Bronchial epithelial cell (primary cell): ENCODE data around the gene GUCY2D. TPM values are rescaled to one million over a fixed set of nuclear protein-coding genes. Genes with fewer than 3 reads are reported as not detected.

Experiments used
- DNase-seq: peaks from one replicate; pipeline ENCODE4 v3.0.0-alpha.2; 2010; ENCODE audit warnings: low read depth
- FAIRE-seq: peaks from 2 replicates; lab custom pipeline; 2011; peaks lifted over from hg19 to GRCh38; lab: Jason Lieb, UNC
- H3K27me3 ChIP-seq: 2 replicates; pipeline ENCODE4 v1.5.1; 2011; ENCODE audit warnings: low read length; ENCODE audit not compliant: control insufficient read depth, insufficient read depth
- H3K36me3 ChIP-seq: 2 replicates; pipeline ENCODE4 v1.5.1; 2011; ENCODE audit warnings: low read length; ENCODE audit not compliant: control insufficient read depth, insufficient read depth
- H3K4me3 ChIP-seq: 2 replicates; pipeline ENCODE4 v1.5.1; 2011; ENCODE audit warnings: mild to moderate bottlenecking, low read depth, low read length, control low read depth
- total RNA-seq: library from RNA; depleted of rRNA; stranded (reverse); fragments of >200 nt; gene quantifications from 2 replicates; pipeline ENCODE4 v1.2.1, GENCODE V29; 2014
- TF ChIP-seq, protein P1 (sequence below): IDR thresholded peaks from 2 replicates; pipeline ENCODE4 v1.5.1; 2011; ENCODE audit warnings: mild to moderate bottlenecking, moderate library complexity, low read length, control low read depth, inconsistent platforms; ENCODE audit not compliant: insufficient read depth, severe bottlenecking

The GUCY2D gene
- total RNA-seq, 1 donor from 2014 or later: not detected

DNA sequence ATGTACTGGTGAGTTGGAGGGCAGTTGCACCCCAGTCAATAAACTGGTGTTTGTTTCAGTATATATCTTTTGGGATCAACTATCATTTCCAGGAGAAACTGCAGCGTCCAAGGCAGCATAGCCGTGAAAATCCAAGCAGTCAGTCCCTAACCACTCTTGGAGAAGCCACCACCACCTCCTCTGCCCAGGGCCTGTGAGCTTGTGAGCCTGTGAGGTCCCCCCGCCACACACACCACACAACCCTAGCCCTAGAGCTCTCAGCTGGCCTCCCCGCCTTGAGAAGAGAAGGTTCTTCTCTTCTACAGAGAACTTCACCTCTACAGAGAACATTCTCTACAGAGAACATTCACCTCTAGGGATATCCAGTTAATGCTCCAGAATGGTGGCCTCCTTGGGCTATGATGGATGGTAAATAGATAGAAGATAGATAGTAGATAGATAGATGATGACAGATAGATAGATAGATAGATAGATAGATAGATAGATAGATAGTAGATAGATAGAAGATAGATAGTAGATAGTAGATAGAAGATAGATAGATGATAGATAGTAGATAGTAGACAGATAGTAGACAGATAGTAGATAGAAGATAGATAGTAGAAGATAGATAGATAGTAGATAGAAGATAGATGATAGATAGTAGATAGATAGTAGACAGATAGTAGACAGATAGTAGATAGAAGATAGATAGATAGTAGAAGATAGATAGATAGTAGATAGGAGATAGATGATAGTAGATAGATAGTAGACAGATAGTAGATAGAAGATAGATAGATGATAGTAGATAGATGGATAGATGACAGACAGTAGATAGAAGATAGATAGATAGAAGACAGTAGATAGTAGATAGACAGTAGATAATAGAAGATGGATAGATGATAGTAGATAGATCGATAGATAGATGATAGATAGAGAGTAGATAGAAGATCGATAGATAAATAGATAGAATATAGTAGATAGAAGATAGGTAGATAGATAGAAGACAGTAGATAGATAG, 50.1 kb downstream of the GUCY2D start:
- DNase-seq (no peak), FAIRE-seq (no peak)
- Histone ChIP-seq H3K4me3 (no peak overlapping the region), H3K27me3 (no peaks in the 10 kb centered on the region), H3K36me3 (peaks cover 1% of the 10 kb centered on the region)
- TF ChIP-seq, protein P1, sequence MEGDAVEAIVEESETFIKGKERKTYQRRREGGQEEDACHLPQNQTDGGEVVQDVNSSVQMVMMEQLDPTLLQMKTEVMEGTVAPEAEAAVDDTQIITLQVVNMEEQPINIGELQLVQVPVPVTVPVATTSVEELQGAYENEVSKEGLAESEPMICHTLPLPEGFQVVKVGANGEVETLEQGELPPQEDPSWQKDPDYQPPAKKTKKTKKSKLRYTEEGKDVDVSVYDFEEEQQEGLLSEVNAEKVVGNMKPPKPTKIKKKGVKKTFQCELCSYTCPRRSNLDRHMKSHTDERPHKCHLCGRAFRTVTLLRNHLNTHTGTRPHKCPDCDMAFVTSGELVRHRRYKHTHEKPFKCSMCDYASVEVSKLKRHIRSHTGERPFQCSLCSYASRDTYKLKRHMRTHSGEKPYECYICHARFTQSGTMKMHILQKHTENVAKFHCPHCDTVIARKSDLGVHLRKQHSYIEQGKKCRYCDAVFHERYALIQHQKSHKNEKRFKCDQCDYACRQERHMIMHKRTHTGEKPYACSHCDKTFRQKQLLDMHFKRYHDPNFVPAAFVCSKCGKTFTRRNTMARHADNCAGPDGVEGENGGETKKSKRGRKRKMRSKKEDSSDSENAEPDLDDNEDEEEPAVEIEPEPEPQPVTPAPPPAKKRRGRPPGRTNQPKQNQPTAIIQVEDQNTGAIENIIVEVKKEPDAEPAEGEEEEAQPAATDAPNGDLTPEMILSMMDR: no peak

DNA sequence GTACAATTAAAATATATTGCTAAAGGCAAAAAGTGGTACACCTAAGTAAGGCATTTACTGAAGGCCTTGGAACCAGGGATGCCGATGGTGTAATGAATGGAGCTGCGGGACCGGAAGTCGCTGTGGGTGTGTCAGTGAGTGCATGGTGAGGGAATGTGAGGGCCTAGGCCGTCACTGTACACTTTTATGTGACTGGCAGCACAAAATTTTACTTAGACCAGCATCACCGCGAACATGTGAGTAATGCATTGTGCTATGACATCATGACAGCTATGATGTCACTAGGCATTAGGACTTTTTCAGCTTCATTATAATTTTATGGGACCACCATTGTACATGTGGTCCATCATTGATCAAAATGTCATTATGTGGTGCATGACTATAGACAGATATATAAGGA, 51.2 kb downstream of the GUCY2D start:
- no peaks in the 10 kb centered on the region for H3K36me3 ChIP-seq
- TF ChIP-seq, protein P1: no peak
- no peak overlapping the region for H3K4me3 ChIP-seq
- DNase-seq: no peak
- no peaks in the 10 kb centered on the region for H3K27me3 ChIP-seq
- no peak for FAIRE-seq

DNA sequence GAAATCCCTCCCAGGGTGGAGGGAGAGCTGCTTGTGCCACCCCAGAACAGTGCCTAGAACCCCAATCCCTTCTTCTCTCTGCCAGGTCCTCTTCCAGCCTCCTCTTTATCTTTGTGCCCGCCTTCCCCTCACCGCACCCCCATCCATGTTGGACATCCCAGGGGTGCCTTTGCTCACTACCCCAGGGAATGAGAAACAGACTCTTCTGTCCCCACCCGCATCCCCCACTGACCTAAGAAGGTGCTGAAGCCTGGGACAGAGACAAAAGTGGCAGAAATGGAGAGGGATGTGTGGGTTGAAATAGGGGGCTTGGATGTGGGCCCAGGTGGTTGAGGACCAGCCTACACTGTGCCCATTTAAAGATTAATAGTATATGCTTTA, 53.4 kb downstream of the GUCY2D start:
- FAIRE-seq (no peak), DNase-seq (no peak)
- H3K27me3 ChIP-seq: no peaks in the 10 kb centered on the region
- H3K36me3 ChIP-seq: no peaks in the 10 kb centered on the region
- TF ChIP-seq, protein P1: no peak
- H3K4me3 ChIP-seq: no peak overlapping the region

DNA sequence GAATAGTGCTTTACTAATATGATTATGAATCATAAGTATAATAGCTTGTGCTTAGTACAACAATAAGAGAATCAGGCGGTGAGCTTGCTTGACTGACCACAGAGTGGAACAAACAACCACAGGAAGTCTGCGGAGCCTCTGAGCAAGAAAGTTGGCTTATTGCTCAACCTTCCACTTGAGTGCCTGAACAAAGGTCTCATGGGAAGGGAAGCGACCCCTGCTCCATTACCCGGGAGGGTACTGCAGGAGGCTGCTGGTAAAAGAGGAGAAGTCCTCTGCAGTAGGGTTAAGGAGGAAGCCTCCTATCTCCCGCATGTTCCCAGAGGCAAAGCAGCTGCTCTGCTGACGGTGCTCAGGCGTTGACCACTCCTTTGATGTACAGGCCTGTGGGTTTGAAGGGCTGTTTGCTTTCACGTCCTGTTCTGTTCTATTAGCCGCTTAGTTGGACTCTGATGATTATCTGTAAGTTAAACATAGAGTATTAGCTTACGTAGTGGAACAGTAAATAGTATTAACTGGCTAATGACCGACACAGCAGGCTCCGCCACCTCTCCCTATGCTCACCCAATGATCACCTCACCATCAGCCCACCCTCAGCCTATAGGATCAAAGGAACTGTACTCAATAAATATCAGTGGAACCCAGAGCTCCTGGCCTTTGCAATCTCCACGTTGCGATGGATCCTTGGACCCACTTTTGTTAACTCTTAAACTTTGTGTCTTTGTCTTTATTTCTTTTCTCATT, 54.0 kb downstream of the GUCY2D start:
- H3K4me3 ChIP-seq: no peak overlapping the region
- H3K36me3 ChIP-seq: no peaks in the 10 kb centered on the region
- DNase-seq: peak; percentile 93
- TF ChIP-seq, protein P1: no peak
- FAIRE-seq: no peak
- no peaks in the 10 kb centered on the region for H3K27me3 ChIP-seq

DNA sequence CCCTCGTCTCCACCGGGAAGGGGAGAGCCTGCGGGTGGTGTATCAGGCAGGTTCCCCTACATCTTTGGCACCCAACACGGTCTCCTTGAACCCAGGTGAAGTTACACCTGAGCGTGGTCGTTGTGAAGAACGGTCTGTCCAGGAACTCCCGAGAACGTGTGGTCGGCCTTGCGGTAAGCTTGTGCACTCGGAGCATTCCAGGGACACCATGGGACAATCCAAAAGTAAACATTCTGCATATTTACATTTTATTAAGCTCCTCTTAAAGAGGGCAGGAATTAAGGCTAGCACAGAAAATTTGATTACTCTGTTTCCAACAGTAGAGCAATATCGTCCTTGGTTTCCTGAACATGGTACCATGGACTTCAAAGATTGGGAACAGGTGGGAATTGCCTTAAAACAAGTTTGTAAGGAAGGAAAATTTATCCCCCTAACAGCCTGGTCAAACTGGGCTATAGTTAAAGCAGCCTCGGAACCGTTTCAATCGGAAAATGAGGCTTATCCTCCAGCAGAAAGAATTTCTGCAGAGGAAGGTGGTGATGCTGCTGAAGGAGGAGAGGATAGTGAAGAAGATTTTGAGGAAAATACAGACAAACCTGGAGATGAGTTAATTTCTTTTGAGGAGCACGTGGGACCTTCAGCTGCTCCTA, 54.7 kb downstream of the GUCY2D start:
- Histone ChIP-seq H3K4me3 (no peak overlapping the region), H3K27me3 (no peaks in the 10 kb centered on the region), H3K36me3 (no peaks in the 10 kb centered on the region)
- no peak for FAIRE-seq
- DNase-seq: no peak
- TF ChIP-seq, protein P1: no peak
